Measurements from ENCODE around the gene HOXD8.

HOXD8 gene

DNA sequence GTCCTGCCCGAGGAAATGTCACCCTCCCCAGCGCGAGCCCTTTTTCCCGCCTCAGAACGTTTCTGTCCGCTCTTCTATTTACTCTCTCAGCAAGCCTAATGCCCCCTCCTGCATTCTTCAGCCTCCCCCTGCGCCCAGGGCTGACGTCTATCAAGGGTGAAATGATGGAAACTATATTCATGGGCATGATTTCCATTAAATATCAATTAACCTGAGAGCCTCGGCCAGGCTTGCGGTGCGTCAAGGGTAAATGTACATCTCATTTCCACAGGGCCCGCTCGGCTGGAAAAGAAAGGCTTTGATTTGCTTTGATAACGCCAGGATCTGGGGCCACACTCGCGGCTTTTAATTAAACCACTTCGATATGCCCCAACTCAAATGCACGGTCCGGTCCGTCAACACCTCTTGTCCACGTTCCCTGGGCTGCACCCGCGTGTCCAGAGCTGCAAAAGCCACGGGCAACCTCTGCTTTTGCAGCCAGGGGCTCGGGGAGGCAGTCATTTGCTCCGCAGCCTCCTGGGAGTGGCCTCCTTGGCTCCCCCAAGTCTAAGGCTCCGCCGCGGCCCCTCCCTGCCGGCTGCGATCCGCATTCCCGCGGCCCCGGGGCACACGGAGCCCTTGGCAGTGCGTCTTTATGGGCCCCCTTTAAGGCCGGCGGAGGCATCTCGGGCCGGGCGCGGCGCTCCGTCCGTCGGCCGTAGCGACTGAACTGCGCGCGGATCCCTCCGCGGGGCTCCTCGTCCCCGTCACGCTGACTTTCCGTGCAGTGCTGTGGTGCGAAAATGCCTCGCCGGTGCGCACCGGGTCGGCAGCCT lies at the start of gene HOXD8:
Gene HOXD8, plus strand, starts transcription at position 724 of the 815 bp plus-strand sequence. CDS start 662 bp downstream, outside the sequence.
- DNase-seq (ENCODE audit: low spot score): peak; percentile 81

DNA sequence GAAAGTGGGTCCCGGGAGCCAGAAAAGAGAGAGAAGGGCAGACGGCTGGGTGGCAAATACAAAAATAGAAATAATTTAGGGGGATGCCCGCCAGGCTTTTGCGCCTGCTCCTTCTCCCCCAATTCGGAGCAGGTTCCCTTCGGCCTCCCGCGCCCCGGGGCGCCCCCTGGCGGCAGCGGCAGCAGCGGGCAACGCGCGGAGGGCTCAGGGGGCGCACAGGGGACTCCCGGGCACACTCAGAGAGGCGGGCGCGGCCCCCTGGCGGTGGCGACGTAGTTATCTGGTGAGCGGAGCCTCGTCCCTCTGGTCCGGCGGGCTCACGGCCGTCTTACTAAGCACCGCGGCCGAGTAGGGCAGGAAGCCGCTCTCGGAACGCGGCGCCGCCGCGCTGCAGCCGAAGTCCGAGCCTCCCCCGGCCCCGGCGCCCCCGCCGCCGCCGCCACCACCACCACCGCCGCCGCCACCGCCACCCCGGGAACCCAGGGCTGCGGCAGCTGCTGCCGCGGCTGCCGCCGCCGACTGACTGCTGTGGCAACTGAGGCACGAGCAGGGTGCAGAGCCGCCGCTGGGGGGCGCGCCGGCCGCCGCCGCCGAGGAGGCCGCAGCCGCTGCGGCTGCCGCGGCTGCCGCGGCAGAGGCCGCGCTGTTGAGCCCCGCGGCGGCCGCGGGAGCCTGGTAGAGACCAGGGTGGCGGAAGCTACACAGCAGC lies 49.5 kb upstream of the HOXD8 start:
- peak; percentile 81 for DNase-seq (ENCODE audit: low spot score)

DNA sequence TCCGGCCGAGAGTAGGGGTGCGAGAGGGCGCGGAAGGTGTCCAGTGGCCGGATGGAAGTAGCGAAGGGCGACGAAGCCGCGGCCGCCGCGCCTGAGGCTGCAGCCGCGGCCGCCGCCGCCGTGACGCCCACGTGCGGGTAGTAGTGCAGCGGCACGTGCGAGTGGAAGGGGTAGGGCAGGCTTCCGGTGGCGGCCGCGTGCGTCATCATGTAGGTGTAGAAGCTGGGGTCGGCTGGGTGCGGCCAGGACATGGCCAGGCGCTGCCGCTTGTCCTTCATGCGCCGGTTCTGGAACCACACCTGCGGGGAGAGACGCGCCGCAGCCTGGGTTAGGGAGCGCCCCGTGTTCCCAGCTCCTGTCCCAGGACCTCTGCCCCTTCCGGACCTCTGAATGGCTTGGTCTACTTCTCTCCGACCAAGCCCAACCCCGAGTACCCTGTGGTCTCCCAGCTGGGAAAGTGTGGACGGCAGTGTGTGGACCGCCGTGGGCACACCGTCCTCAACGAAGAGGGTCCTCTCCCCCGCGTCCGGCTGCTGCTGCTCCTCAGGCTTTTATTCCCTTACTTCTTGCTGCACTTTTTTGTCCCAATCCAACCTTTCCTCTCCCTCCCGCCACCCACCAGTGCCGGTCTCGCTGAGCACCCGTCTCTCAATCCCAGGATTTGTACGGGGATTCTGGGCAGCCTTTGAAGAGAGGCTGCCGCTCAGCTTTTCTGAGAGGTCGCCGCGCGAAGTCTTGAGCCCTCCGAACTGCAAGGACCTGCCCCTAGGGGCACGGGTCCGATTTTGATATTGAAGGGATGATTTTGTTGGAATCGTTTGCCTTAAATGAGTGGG lies 48.7 kb upstream of the HOXD8 start:
- DNase-seq (ENCODE audit: low spot score): peak; percentile 82

DNA sequence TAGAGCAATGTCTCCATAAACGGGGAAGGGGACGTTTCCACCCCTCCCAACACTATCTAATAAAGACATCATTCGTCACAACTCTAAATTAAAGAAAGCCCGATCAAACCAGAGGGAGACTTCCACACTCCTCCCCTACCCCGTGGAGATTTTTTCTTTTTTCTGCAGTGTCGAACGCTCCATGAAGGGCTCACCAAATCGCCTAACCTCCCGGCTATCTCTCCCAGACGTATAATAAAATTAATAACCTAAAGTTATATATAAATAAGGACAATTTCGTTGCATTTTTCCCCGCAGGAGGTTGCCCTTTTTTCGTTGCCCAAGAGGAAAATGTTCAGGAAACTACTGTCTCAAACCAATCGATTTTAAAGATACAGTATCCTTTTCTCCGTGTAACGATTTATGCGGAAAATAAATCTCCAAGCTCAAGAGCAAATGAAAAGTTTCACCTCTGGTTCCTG lies 48.1 kb upstream of the HOXD8 start:
- no peak for DNase-seq (ENCODE audit: low spot score)

DNA sequence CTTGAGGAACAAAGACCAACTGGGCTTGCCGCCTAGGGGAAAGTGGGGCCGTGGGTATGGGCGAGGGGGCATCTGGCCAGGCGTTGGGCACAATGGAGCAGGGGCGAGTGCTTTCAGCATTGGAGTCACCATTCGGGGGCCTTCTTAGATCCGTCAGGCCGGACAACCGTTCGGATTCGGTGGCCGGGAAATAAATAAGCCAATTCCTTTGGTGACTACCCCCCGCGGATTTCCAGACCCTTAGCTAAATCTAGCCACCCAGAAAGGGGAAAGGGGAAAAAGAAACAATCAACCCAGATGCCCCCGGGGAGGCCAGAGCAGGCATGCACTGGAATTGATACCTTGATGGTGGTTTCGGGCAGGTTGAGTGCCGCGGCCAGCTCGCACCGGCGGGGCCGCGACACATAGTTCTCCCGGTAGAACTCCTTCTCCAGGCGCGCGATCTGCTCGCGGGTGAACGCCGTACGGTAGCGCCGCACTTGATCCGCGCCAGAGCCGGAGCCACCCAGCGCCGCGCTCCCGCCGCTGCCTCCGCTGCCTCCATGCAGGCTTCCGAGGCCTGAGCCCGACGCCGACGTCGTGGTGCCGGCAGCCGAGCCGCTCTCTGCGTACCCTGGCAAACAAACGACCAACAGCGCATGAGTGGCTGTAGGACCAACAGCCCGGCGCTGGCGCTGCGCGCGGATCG lies 47.5 kb upstream of the HOXD8 start:
- no peak for DNase-seq (ENCODE audit: low spot score)

DNA sequence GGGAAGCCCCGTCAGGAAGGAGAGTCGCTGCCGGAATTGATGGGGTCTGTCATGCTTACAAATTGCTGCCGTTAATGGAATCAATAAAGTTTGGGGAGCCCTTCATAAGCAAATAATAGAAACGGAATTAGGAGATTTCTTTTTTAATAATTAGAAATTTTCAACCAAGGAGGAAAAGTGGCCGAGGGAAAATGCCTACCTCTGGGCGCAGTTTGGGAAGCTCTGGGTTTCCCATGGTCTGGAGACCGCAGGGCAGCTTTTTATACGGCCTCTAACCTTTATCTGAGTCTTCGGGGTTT lies 47.0 kb upstream of the HOXD8 start:
- no peak for DNase-seq (ENCODE audit: low spot score)

DNA sequence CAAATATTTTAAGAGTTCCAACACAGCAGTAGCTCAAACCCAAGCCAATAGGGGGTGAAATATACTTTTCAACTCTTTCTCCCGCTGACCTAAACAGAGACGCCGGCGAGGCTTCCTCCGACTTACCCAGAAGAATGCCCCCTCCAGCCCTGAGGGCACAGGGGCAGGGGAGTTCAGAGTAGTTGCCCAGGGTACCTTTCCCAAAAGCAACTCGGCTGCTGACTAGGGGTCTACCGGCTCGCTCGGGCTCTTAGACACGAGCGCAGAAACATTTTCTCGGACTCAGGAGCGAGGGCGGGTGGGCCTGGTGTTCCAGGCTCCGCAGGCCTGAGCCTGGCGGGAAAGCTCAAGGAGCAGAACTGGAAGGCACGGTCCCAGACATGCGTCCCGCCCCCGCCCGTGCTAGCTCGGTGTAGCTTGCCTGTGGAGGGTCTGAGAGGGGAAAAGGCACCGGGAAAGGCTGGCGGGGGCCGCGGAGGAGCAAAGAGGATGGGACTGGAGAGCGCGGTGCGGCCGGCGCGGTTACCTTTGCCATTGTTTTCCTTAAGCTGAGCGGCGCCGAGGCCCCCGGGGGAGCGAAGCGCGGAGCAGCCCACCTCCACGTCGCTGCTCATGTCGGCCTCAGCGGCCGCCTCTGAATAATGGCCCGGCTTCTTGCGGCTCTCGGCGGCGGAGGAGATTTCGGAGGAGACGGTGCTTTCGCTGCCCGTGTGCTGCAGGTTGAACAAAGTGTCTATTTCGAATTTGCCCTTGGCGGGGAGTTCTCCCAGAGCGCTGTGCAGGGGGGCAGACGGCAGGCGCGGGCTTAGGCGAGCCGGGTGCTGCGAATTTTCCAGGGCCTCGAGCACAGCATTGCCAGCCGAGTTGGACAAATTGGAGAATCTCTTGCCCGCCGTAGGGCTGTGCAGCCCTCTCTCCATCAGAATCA lies 46.4 kb upstream of the HOXD8 start:
- no peak for DNase-seq (ENCODE audit: low spot score)

DNA sequence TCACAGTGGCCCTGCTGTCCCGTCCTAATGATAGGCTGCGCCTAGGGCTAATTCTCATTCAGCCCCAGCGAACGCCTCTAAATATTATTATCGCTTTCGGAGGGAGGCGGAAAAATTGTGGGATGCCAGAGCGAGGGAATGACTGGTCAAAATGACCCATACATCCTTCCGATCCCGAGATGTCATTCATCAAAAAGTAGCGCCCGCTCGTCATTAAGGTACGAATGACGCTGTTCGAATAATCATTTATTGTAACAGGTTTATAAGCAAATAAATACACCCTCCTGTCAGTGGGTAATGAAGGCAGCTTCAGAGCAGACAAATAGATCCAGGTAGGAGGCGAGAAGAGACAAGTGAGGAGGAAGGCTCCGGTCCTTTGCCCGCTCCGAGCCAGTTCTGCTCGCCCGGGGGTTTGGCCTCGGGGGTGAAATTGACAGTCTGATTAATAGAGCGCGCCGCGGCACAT lies 45.7 kb upstream of the HOXD8 start, which contains the start of gene EVX2:
Gene EVX2, minus strand, starts transcription at position 167 of the 466 bp plus-strand sequence. CDS start 186 bp downstream, outside the sequence.
- DNase-seq (ENCODE audit: low spot score): no peak

DNA sequence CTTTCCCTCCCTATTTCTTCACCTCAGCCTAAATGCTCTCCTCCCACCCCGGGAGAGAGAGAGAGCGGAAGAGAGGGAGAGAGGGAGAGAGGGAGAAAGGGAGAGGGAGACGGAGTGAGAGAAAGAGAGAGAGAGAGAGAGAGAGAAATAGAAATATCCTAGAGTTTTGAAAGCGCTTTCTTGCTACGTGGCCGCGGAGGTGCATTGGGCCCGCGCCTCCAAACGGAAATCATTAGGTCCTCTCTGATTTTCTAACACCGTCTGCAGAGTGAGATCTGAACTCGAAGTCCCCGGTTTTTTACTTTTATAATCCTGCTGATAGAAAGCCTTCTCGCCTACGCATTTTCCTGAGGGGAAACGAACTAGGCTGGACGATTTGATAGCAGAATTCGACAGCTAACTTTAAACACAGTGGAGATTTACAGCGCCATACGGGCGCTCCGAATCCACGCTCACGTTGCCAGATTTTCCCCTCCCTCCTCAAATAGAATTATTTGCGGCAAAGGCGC lies 44.8 kb upstream of the HOXD8 start:
- no peak for DNase-seq (ENCODE audit: low spot score)

DNA sequence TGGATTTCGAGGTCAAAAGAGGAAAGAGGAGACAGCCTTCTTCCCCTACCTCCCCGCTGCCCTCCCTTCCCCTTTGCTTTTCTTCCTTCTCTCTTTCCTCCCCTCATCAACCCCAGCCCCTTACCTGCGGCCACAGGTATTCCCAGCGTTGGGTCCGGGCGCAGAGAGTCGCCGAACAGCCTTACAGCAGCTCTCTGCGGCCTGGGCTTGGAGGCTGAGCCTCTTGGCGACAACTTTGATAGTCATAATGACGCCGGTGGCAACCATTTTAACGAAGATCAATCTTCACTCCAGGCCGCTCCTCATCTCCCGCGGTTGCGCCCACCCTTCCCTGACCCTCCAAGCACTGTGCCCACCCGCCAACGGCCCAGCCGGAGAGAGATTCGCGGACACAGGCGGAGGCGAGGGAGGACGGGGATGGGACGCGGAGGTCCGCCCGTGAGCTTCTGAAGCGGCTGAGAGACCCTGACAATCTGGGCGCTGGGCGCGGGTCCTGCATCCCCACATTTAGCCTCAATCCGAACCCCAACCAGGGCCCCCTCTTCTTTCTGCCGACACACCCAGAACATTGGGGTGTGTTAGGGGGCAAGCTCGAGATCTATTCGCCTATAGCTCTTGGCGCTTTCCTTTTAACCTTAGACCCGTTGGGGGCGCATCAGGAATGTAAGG lies 44.3 kb upstream of the HOXD8 start:
- no peak for DNase-seq (ENCODE audit: low spot score)

DNA sequence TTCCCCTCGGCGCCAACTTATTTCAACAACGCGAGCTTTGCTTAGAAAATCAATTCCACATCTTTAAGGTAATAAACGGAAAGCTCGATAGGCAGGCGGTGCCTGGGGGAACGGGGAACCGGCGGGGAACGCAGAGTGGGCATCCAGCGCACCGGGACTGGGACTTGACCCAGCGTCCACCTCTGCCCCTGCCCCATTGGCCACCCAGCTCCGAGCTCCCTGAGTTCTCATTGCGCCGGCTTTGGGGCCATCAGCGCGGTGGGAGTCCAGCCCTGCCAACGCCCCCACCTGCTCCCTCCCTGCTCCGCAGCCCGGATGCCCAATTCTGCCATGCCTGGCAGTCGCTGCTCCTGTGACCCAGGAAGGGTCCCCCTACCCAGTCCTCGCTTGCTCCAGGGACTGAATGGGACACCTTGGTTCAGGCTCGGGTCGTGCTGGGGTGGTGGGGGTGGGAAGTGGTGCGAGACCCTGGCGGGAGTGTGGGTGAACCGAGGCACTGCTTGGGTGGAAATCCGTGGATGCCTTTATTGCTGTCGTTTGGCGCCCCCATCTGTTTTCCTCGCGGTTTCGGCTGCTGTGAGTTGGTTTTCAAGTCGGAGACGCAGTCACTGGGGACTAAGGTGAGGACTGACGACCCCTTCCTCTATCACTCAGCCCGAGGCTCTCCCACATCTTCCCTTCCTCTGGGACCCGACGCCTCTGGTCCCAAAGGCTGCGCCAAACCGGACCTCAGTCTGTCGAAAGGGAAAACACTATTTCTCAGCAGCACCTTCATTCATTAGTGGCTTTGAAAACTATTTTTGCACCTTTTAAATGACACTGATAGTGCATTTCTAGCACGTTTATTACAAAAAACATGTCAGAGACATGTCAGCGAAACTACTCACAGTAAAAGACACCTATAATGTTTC lies 43.4 kb upstream of the HOXD8 start:
- DNase-seq (ENCODE audit: low spot score): no peak

DNA sequence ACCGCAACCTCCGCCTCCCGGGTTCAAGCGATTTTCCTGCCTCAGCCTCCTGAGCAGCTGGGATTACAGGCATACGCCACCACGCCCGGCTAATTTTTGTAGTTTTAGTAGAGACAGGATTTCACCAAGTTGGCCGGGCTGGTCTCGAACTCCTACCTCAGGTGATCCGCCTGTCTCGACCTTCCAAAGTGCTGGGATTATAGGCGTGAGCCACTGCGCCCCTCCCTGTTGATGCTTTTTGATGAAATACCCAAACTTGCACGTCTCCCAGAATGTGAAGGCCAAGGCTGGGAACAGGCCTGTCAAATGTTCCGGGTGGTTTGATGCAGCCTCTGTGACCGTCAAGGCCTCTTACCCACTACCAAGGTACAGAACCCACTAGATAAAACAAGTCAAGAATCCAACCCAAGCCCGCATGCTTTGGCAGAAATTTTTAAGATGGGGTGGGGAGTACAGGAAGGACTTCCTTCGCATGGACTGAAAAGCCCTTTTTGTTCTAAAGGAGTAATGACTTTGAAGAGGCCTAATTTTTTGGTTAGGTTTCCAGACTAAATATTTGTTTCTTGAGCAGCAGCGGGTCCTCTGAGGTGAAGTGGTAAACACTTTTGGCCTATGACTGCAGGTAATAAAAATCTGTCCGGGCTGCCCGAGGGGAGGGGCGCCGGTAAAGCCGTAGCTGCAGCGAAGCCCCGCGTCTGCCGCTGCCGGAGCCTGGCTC lies 42.0 kb upstream of the HOXD8 start:
- no peak for DNase-seq (ENCODE audit: low spot score)

DNA sequence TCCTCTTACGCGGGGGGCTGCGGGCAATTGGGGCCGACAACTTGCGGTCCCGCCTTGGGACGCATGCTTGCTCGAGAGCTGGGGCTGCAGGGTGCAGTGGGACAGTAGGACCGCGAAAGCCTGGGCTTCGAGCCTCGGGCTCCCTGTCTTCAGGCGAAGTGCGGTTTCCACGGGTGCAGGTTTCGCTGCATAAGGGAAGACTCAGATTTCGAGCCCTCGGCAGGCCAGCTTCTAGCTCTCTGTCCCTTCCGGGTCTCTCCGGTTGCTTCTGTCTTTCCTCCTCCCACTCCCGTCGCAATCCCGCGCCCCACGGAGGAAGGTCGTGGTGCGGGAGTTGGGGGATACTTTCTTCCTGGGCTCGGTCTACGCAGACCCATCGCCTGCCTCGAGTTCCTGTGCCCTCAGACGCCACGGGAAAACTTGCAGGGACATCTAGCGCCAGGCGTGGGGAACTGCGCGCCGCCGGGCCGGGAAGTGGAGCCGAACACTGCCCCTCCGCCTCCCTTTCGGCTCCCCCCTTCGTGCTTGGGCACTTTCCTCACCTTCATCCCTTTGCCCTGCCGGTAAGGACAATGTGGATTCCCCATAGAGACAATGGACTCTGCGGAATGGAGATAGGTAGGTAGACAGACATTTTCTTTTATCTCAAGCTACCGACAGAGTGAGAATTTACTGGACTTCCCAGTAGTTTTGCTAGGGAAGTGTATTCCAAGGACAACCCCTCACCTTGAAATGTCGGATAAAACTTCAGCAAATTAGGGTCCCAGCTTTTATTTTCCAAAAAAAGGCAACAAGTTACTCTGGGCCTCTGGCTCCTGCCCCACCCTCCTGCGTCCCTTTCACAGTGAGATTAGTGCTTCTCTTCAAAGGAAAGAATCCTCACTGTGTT lies 41.2 kb upstream of the HOXD8 start:
- DNase-seq (ENCODE audit: low spot score): peak; percentile 60

DNA sequence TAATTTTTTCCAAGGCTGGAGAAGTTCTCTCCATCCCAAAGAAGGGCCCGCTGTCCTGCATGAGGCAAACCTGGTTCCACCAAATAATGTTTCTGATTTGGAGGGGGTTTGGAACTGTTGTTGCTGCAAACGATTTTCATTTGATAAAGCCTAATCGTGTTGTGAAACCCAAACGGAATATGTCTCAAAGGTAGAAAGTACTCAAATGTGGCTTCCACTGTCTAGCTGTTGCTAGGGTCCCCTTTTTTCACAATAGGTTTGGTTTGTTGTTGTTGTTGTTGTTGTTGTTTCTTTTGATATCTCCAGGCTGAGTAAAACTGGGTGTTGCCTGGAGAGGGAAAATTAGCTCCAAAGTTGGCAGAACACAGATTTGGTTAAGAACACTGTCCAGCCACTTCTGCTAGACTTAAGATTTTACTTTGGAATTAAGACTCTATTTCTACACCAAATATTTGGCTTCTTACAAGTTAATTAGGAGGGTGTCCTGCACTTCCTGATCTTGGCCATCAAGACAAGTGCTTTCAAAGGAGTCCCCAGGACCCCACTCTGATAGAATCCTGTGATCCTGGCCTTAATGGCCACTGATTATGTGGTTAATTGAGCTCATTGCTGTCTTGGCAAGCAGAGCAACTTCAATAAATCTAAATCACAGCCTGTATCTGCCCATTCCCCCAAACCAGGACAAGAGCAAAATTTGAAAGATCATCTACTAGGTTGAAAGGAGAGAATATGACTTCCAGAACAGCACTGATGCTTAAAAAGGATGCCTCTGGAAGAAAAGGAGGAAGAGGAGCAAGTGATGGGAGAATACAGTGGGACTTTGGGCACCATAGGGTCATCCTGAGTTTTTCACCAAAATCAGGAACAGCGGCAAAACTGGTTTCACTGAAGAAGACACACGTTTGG lies 40.3 kb upstream of the HOXD8 start:
- no peak for DNase-seq (ENCODE audit: low spot score)

DNA sequence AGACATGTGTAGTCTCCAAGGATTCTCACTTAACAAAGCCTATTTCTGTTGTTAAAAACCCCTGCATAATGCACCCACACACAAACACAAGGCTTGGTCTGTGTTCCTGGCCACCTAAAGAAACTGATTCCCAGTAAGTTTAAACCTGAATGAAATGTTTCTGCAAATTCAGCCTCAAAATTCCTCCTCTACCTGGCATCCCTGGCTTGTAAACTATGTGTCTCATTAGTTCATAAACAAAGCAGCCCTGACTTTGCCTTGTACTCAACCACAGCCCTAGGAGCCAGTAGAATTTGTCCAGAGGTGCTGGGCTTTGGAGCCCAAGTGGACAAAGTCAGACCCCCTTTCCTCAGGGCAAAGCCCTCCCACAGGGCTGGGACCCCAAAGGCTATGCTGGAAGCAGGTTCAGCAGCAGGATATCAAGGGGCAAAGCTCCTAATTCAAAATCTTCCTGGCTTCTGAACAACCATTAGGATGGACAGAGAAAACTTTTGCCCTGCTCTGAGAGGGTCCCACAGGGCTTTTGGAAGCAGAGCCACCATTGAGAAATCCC lies 39.6 kb upstream of the HOXD8 start:
- DNase-seq (ENCODE audit: low spot score): no peak

DNA sequence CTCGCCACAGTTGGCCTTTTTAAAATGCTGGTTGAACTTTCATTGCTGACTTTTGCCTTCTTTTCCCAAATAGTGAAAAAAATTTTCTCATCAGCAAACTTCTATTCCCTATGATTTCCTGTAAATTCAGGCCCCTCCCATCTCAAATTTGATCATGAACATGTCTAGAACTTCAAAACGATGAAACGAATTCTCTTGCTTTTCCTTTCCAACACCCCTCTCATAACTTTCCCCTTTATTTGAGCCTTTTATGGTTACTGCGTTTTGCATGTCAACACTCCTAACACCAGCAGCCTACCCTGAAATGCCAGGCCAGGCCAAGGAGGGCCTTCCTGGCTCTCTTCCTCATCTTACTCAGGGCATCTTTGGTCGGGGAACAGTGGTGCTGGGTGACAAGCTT lies 38.6 kb upstream of the HOXD8 start:
- no peak for DNase-seq (ENCODE audit: low spot score)

All from SW480 (cell line).